HCT116 (cell line): ENCODE results near the gene CAPN9. TPM values are rescaled to one million over a fixed set of nuclear protein-coding genes. Genes with fewer than 3 reads are reported as not detected.

Experiments used
- ATAC-seq: fragments of 200-7000 bp; cut with Tn5 transposase; 2 replicates; pipeline ENCODE4 v1.9.1; 2020; ENCODE audit warnings: mild to moderate bottlenecking, moderate library complexity
- BruUV-seq: library from RNA; stranded (reverse); fragments of 400-500 nt; replicated peaks from 2 replicates; lab custom pipeline; 2021; lab: Mats Ljungman, UMichigan
- CTCF ChIA-PET: fragments of 300-600 bp; sonication (Branson Sonifier 250); formaldehyde crosslinking; loops from one replicate; lab custom pipeline; 2021; ENCODE audit warnings: antibody characterized with exemption; lab: Charles Lee
- POLR2A ChIA-PET: fragments of 300-600, 350-600 bp; sonication (Branson Sonifier 250); formaldehyde crosslinking; loops from one replicate; lab custom pipeline; 2021; ENCODE audit warnings: antibody characterized with exemption; lab: Charles Lee
- RAD21 ChIA-PET, 2 experiments: fragments of 300-600 bp; sonication (Branson Sonifier 250); formaldehyde crosslinking; loops; one replicate each; lab custom pipeline; 2023; ENCODE audit warnings: low total read pairs in 2 of 2; ENCODE audit not compliant: uncharacterized antibody in 2 of 2, unreplicated experiment in 2 of 2, low non-redundant PET in 1 of 2; lab: Charles Lee
- DNase-seq: peaks from one replicate; pipeline ENCODE4 v3.0.0-alpha.2; 2010; ENCODE audit warnings: low read depth, low spot score
- H2AFZ ChIP-seq: fragments of 200-600 bp; shearing (Covaris generic), sonication (generic); 2 replicates; pipeline ENCODE4 v1.6.1; 2017; ENCODE audit warnings: low read depth, mixed run types, mixed read lengths, antibody characterized with exemption, low read length; ENCODE audit not compliant: poor library complexity, severe bottlenecking
- H3K27ac ChIP-seq: 2 replicates; pipeline ENCODE4 v1.5.1; 2012; ENCODE audit warnings: low read depth, low read length
- H3K27me3 ChIP-seq: fragments of 200-600 bp; sonication (generic); 2 replicates; pipeline ENCODE4 v1.6.1; 2016; ENCODE audit warnings: mixed run types, low read length, mixed read lengths; ENCODE audit not compliant: insufficient read depth
- H3K36me3 ChIP-seq, 2 experiments: fragments of 200-500 bp in 1 of 2; fragments of 200-600 bp in 1 of 2; sonication (Bioruptor generic) in 1 of 2; sonication (generic) in 1 of 2; 2 replicates each; pipeline versions ENCODE4 v1.5.1 to v1.6.1; 2014 to 2016; ENCODE audit warnings: low read length in 2 of 2, inconsistent platforms in 1 of 2, mixed read lengths in 1 of 2, mixed run types in 1 of 2; ENCODE audit not compliant: insufficient read depth in 2 of 2, control insufficient read depth in 1 of 2
- H3K4me1 ChIP-seq, 2 experiments: fragments of 200-600 bp in 1 of 2; sonication (generic) in 1 of 2; 2 replicates each; pipeline versions ENCODE4 v1.5.1 to v1.6.1; 2012 to 2017; ENCODE audit warnings: low read length in 2 of 2, inconsistent platforms in 1 of 2, mild to moderate bottlenecking in 1 of 2, mixed read lengths in 1 of 2, mixed run types in 1 of 2, moderate library complexity in 1 of 2; ENCODE audit not compliant: insufficient read depth in 2 of 2, control insufficient read depth in 1 of 2
- H3K4me2 ChIP-seq: fragments of 200-600 bp; sonication (generic); 2 replicates; pipeline ENCODE4 v1.6.1; 2017; ENCODE audit warnings: mixed run types, low read length, mixed read lengths
- H3K4me3 ChIP-seq, 2 experiments: fragments of 200-600 bp in 1 of 2; sonication (generic) in 1 of 2; replicated peaks in 1 of 2; 2 replicates each; pipeline ENCODE4 v1.5.1; 2011 to 2016; ENCODE audit warnings: low read length in 2 of 2, control low read depth in 1 of 2, low read depth in 1 of 2, mild to moderate bottlenecking in 1 of 2, mixed read lengths in 1 of 2, mixed run types in 1 of 2
- H3K79me2 ChIP-seq: fragments of 200-600 bp; sonication (generic); 2 replicates; pipeline ENCODE4 v1.6.1; 2017; ENCODE audit warnings: mild to moderate bottlenecking, mixed run types, low read length, moderate library complexity, mixed read lengths; ENCODE audit not compliant: insufficient read depth
- H3K9ac ChIP-seq: fragments of 200-600 bp; sonication (generic); 2 replicates; pipeline ENCODE4 v1.6.1; 2016; ENCODE audit warnings: low read length, mixed read lengths
- H3K9me2 ChIP-seq: fragments of 200-600 bp; sonication (generic), shearing (Covaris generic); 2 replicates; pipeline ENCODE4 v1.6.1; 2017; ENCODE audit warnings: mixed run types, mild to moderate bottlenecking, moderate library complexity; ENCODE audit not compliant: insufficient read depth
- H3K9me3 ChIP-seq, 2 experiments: fragments of 200-500 bp in 1 of 2; fragments of 200-600 bp in 1 of 2; sonication (Bioruptor generic) in 1 of 2; sonication (generic) in 1 of 2; 2 replicates each; pipeline ENCODE4 v1.6.1; 2014 to 2017; ENCODE audit warnings: low read length in 2 of 2, mixed read lengths in 2 of 2, inconsistent platforms in 1 of 2, low read depth in 1 of 2, mild to moderate bottlenecking in 1 of 2, mixed run types in 1 of 2, moderate library complexity in 1 of 2; ENCODE audit not compliant: control insufficient read depth in 1 of 2, insufficient read depth in 1 of 2
- H4K20me1 ChIP-seq: fragments of 200-600 bp; sonication (generic), shearing (Covaris generic); 2 replicates; pipeline ENCODE4 v1.6.1; 2017; ENCODE audit warnings: mixed run types, mild to moderate bottlenecking, moderate library complexity; ENCODE audit not compliant: insufficient read depth
- CBX3 ChIP-seq: IDR thresholded peaks from 2 replicates; pipeline ENCODE4 v1.6.1; 2012; ENCODE audit warnings: low read depth
- EGR1 ChIP-seq: IDR thresholded peaks from 2 replicates; pipeline ENCODE4 v1.6.1; 2012; ENCODE audit warnings: low read depth
- ELF1 ChIP-seq: IDR thresholded peaks from 2 replicates; pipeline ENCODE4 v1.6.1; 2012; ENCODE audit warnings: low read depth, borderline replicate concordance
- EZH2phosphoT487 ChIP-seq: fragments of 200-600 bp; IDR thresholded peaks from 2 replicates; pipeline ENCODE4 v1.6.1; 2018; ENCODE audit warnings: antibody characterized with exemption, borderline replicate concordance
- FOSL1 ChIP-seq: IDR thresholded peaks from 2 replicates; pipeline ENCODE4 v1.6.1; 2012; ENCODE audit warnings: low read depth
- POLR2A ChIP-seq: IDR thresholded peaks from 2 replicates; pipeline ENCODE4 v1.7.0; 2011; ENCODE audit warnings: borderline replicate concordance; ENCODE audit not compliant: insufficient read depth, insufficient read length; ENCODE audit errors: extremely low read depth
- RAD21 ChIP-seq: IDR thresholded peaks from 2 replicates; pipeline ENCODE4 v1.6.1; 2012; ENCODE audit warnings: low read depth, mild to moderate bottlenecking
- SIN3A ChIP-seq: IDR thresholded peaks from 2 replicates; pipeline ENCODE4 v1.6.1; 2012; ENCODE audit warnings: low read depth
- SP1 ChIP-seq: IDR thresholded peaks from 2 replicates; pipeline ENCODE4 v1.6.1; 2012; ENCODE audit warnings: low read depth
- SRF ChIP-seq: IDR thresholded peaks from 2 replicates; pipeline ENCODE4 v1.6.1; 2012; ENCODE audit warnings: low read depth
- YY1 ChIP-seq: IDR thresholded peaks from 2 replicates; pipeline ENCODE4 v1.6.1; 2011; ENCODE audit warnings: low read length, low read depth, moderate library complexity, mild to moderate bottlenecking; ENCODE audit not compliant: insufficient replicate concordance; ENCODE audit errors: extremely low read depth
- ZFX ChIP-seq: fragments of 450-650 bp; IDR thresholded peaks from 2 replicates; pipeline ENCODE4 v1.6.1; 2017
- ZNF274 ChIP-seq: fragments of 200-500 bp; sonication (Bioruptor generic); IDR thresholded peaks from 2 replicates; pipeline ENCODE4 v1.6.1; 2014; ENCODE audit warnings: mild to moderate bottlenecking, low read depth, low read length, inconsistent platforms
- intact Hi-C: fragments of 100-400 bp; cut with micrococcal nuclease; formaldehyde crosslinking; loops from 2 replicates; pipeline ENCODE4 v1.10.0; 2022
- total RNA-seq: library from RNA; stranded (reverse); gene quantifications from one replicate; pipeline ENCODE4 v1.2.1, GENCODE V29; 2021; ENCODE audit not compliant: unreplicated experiment
- TF ChIP-seq, protein P1 (sequence below): IDR thresholded peaks from 2 replicates; pipeline ENCODE4 v1.6.1; 2011; ENCODE audit warnings: mild to moderate bottlenecking, low read length, moderate library complexity; ENCODE audit not compliant: insufficient replicate concordance; ENCODE audit errors: extremely low read depth
- TF ChIP-seq, protein P2 (sequence below): IDR thresholded peaks from 2 replicates; pipeline ENCODE4 v1.6.1; 2012

Gene CAPN9
- total RNA-seq, 1 experiment from 2014 or later, result not detected

DNA sequence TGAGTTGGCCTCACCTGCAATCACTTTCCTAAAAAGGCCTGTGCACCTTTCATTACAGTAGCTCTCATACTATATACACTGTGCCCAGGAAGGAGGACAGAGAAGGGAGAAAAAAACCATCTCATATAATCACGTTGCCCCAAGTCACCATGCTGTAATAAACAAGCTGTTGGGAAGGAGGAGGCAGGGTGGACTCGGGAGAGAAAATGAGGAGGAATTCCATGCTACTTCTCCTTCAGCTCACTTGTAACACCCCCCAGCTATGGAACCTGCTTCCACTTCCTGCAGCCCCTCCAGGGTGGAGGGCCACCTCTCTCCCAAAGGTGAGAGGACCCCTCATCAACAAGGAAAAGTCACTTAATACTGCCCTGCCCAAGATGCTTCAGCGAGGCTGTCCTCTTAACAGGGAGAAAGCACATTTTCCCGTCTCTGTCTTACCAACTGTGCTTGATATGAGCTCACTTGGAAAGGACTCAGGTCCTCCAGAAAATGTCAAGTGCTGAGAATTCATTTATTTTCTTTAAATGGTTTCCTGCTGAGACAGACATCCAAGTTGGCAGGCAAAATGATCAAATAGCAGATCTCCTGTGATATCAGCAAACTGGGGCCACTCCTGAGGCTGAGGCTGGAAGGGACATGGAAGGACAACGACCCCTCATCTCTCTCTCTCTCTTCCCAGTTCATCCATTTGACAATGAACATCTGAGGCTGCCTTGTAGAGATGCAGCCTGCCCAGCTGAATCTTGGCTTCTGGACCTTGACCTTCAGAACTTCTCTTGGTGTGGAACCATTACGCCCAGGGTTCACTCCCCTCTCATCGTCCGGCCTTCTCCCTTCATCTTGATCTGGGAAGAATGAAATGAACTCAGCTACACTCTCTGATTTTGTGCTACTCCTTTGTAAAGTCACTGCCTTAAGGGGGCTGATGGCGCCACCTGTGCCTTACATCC is 54.0 kb downstream of the CAPN9 start:
- Histone ChIP-seq H3K9me2 (no peaks in the 10 kb centered on the region), H3K4me1 (no peaks in the 10 kb centered on the region), H3K4me2 (no peak overlapping the region), H3K27ac (no peak overlapping the region), H3K79me2 (no peaks in the 10 kb centered on the region), H3K27me3 (no peaks in the 10 kb centered on the region), H4K20me1 (no peaks in the 10 kb centered on the region), H2AFZ (no peak overlapping the region), H3K9ac (no peak overlapping the region), H3K9me3 (no peaks in the 10 kb centered on the region), H3K4me3 (no peak overlapping the region), H3K36me3 (no peaks in the 10 kb centered on the region)
- RAD21 ChIA-PET, result no interaction called here
- DNase-seq (no peak), ATAC-seq (no peak)
- intact Hi-C loops, result no loop called here
- BruUV-seq, result no TSS peak
- TF ChIP-seq ZNF274 (no peak), SP1 (no peak), YY1 (no peak)
- TF ChIP-seq, protein P1, sequence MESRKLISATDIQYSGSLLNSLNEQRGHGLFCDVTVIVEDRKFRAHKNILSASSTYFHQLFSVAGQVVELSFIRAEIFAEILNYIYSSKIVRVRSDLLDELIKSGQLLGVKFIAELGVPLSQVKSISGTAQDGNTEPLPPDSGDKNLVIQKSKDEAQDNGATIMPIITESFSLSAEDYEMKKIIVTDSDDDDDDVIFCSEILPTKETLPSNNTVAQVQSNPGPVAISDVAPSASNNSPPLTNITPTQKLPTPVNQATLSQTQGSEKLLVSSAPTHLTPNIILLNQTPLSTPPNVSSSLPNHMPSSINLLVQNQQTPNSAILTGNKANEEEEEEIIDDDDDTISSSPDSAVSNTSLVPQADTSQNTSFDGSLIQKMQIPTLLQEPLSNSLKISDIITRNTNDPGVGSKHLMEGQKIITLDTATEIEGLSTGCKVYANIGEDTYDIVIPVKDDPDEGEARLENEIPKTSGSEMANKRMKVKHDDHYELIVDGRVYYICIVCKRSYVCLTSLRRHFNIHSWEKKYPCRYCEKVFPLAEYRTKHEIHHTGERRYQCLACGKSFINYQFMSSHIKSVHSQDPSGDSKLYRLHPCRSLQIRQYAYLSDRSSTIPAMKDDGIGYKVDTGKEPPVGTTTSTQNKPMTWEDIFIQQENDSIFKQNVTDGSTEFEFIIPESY, result no peak
- POLR2A ChIA-PET, result no interaction called here
- CTCF ChIA-PET, result no interaction called here

DNA sequence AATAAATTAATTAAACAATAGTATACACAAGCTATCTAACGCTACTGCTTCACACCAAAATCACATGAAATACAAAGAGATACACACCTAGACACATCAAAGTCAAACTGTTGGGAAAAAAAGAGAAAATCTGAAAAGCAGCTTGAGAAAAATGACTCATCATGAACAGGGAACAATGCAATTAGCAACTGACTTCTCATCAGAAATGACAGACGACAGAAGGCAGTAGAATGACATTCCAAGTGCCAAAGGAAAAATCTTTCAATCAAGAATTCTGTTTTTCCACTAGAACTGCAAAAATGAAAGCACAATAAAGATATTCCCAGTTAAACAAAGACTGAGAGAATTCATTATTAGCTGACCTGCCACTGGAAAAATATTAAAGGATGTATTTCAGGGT is 57.2 kb downstream of the CAPN9 start:
- BruUV-seq, result no TSS peak
- TF ChIP-seq SP1, result no peak
- no peak for TF ChIP-seq EGR1
- TF ChIP-seq SIN3A, result no peak
- no peak for TF ChIP-seq CBX3
- TF ChIP-seq, protein P1, result no peak
- TF ChIP-seq POLR2A, result no peak
- TF ChIP-seq YY1, result no peak
- no peak for TF ChIP-seq RAD21
- TF ChIP-seq ELF1, result no peak
- TF ChIP-seq, protein P2, sequence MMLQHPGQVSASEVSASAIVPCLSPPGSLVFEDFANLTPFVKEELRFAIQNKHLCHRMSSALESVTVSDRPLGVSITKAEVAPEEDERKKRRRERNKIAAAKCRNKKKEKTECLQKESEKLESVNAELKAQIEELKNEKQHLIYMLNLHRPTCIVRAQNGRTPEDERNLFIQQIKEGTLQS, result no peak
- TF ChIP-seq ZFX, result no peak
- no peak for TF ChIP-seq EZH2phosphoT487
- no peak for TF ChIP-seq ZNF274
- TF ChIP-seq FOSL1, result no peak; the same call in 1 of the 2 replicates
- TF ChIP-seq SRF, result no peak

More for the DNA sequence above, 57.2 kb downstream of the CAPN9 start:
- no peaks in the 10 kb centered on the region for H3K36me3 ChIP-seq
- H3K4me3 ChIP-seq, result no peak overlapping the region
- ChIA-PET RAD21 (no interaction called here), POLR2A (no interaction called here), CTCF (no interaction called here)
- H3K79me2 ChIP-seq, result no peaks in the 10 kb centered on the region
- DNase-seq (no peak), ATAC-seq (no peak)
- H3K9me2 ChIP-seq, result no peaks in the 10 kb centered on the region
- no peaks in the 10 kb centered on the region for H3K9me3 ChIP-seq
- no peak overlapping the region for H3K27ac ChIP-seq
- no peak overlapping the region for H2AFZ ChIP-seq
- H3K4me2 ChIP-seq, result no peak overlapping the region
- H3K9ac ChIP-seq, result no peak overlapping the region
- intact Hi-C loops, result no loop called here
- no peaks in the 10 kb centered on the region for H3K27me3 ChIP-seq
- no peaks in the 10 kb centered on the region for H3K4me1 ChIP-seq
- no peaks in the 10 kb centered on the region for H4K20me1 ChIP-seq
